NCI-H1105 (cell line): ENCODE data around the gene TRAF3IP1.
"Not testable (repeated sequence)": the region's sequence is repeated elsewhere in the genome, so short reads cannot be mapped to it uniquely, and the experiment has no call there.

Source experiments
- DNase-seq: peaks from one replicate; lab custom pipeline; 2025; lab: John Stamatoyannopoulos, UW

Gene TRAF3IP1

GRCh38 chr2:238320246-238320647 lies at the start of gene TRAF3IP1:
TRAF3IP1 (plus strand) TSS chr2:238320518; CDS start chr2:238320663, 145 bp downstream.
- peak; percentile 86 for DNase-seq

GRCh38 chr2:238270606-238271005 lies 49.7 kb upstream of the TRAF3IP1 start:
- no peak for DNase-seq

- no peak for DNase-seq
Measured at GRCh38 chr2:238271061-238271554, 49.2 kb upstream of the TRAF3IP1 start.

GRCh38 chr2:238271686-238272085 lies 48.6 kb upstream of the TRAF3IP1 start:
- not testable (repeated sequence) for DNase-seq

- DNase-seq: no peak
Measured at GRCh38 chr2:238272156-238272555, 48.2 kb upstream of the TRAF3IP1 start.

- not testable (repeated sequence) for DNase-seq
Measured at GRCh38 chr2:238273433-238273832, 46.9 kb upstream of the TRAF3IP1 start.

GRCh38 chr2:238274152-238274865 lies 46.0 kb upstream of the TRAF3IP1 start:
- DNase-seq: no peak

GRCh38 chr2:238277695-238278094 lies 42.6 kb upstream of the TRAF3IP1 start:
- DNase-seq: no peak

GRCh38 chr2:238278626-238279323 lies 41.5 kb upstream of the TRAF3IP1 start:
- DNase-seq: no peak

- DNase-seq: no peak
Measured at GRCh38 chr2:238279324-238279682, 41.0 kb upstream of the TRAF3IP1 start.

- no peak for DNase-seq
Measured at GRCh38 chr2:238280083-238280825, 40.1 kb upstream of the TRAF3IP1 start.

GRCh38 chr2:238281826-238282480 lies 38.4 kb upstream of the TRAF3IP1 start:
- DNase-seq: no peak

- DNase-seq: no peak
Measured at GRCh38 chr2:238282861-238283738, 37.2 kb upstream of the TRAF3IP1 start.

- no peak for DNase-seq
Measured at GRCh38 chr2:238284802-238285515, 35.4 kb upstream of the TRAF3IP1 start.

- no peak for DNase-seq
Measured at GRCh38 chr2:238285653-238286082, 34.6 kb upstream of the TRAF3IP1 start.

- no peak for DNase-seq
Measured at GRCh38 chr2:238286095-238286494, 34.2 kb upstream of the TRAF3IP1 start.

GRCh38 chr2:238286551-238286950 lies 33.8 kb upstream of the TRAF3IP1 start:
- no peak for DNase-seq

- no peak for DNase-seq
Measured at GRCh38 chr2:238286987-238287736, 33.2 kb upstream of the TRAF3IP1 start.
